ENCODE results near the gene PCDHGA5. TPM values are rescaled to one million over a fixed set of nuclear protein-coding genes. Genes with fewer than 3 reads are reported as not detected.
"Not testable (repeated sequence)": the region's sequence is repeated elsewhere in the genome, so short reads cannot be mapped to it uniquely, and the experiment has no call there.

Gene PCDHGA5
- total and polyA plus RNA-seq, 9 donors: 1.6 to 3.8 (median 2.3) TPM

GRCh38 chr5:141398608-141399007, 34.6 kb downstream of the PCDHGA5 start:
- H3K4me3 ChIP-seq (ENCODE audit: low read length): no peak overlapping the region
- DNase-seq: no peak
- 24% methylated on average over 13 of the region's 15 CpGs for WGBS (ENCODE audit: insufficient coverage)
- peaks cover 17% of the 10 kb centered on the region for H3K27me3 ChIP-seq (ENCODE audit: control insufficient read depth, insufficient read depth, low read length)
- H3K4me1 ChIP-seq (ENCODE audit: control insufficient read depth, insufficient read depth, low read length): no peaks in the 10 kb centered on the region
- no peak overlapping the region for H3K27ac ChIP-seq (ENCODE audit: low read length)
- H3K9me3 ChIP-seq (replicated peaks; ENCODE audit: control insufficient read depth, low read depth, low read length): peaks cover 75% of the 10 kb centered on the region
- H3K36me3 ChIP-seq (ENCODE audit: control insufficient read depth, insufficient read depth, low read length): no peaks in the 10 kb centered on the region

GRCh38 chr5:141399555-141400258, 35.7 kb downstream of the PCDHGA5 start:
- peaks cover 76% of the 10 kb centered on the region for H3K9me3 ChIP-seq (replicated peaks; ENCODE audit: control insufficient read depth, low read depth, low read length)
- H3K36me3 ChIP-seq (ENCODE audit: control insufficient read depth, insufficient read depth, low read length): no peaks in the 10 kb centered on the region
- H3K27ac ChIP-seq (ENCODE audit: low read length): no peak overlapping the region
- 26% methylated on average over 61 of the region's 61 CpGs for WGBS (ENCODE audit: insufficient coverage)
- H3K27me3 ChIP-seq (ENCODE audit: control insufficient read depth, insufficient read depth, low read length): peaks cover 17% of the 10 kb centered on the region
- H3K4me1 ChIP-seq (ENCODE audit: control insufficient read depth, insufficient read depth, low read length): no peaks in the 10 kb centered on the region
- no peak for DNase-seq
- no peak overlapping the region for H3K4me3 ChIP-seq (ENCODE audit: low read length)

GRCh38 chr5:141402553-141403243, 38.7 kb downstream of the PCDHGA5 start, which contains the start of gene PCDHGA9:
Gene PCDHGA9, plus strand, starts transcription at chr5:141402778. Its CDS starts 175 bp downstream, at chr5:141402953.
- Histone ChIP-seq H3K27me3 (ENCODE audit: control insufficient read depth, insufficient read depth, low read length) (peaks cover 21% of the 10 kb centered on the region), H3K4me3 (ENCODE audit: low read length) (peak within 1 kb of the TSS; percentile 31), H3K9me3 (replicated peaks; ENCODE audit: control insufficient read depth, low read depth, low read length) (peaks cover 85% of the 10 kb centered on the region), H3K36me3 (ENCODE audit: control insufficient read depth, insufficient read depth, low read length) (no peaks in the 10 kb centered on the region), H3K27ac (ENCODE audit: low read length) (no peak within 1 kb of the TSS), H3K4me1 (ENCODE audit: control insufficient read depth, insufficient read depth, low read length) (no peaks in the 10 kb centered on the region)
- 12% methylated on average over 21 of the region's 27 CpGs for WGBS (ENCODE audit: insufficient coverage)
- peak; percentile 28 for DNase-seq

GRCh38 chr5:141403387-141403786, 39.4 kb downstream of the PCDHGA5 start:
- no peak overlapping the region for H3K27ac ChIP-seq (ENCODE audit: low read length)
- 26% methylated on average over 20 of the region's 22 CpGs for WGBS (ENCODE audit: insufficient coverage)
- H3K27me3 ChIP-seq (ENCODE audit: control insufficient read depth, insufficient read depth, low read length): peaks cover 24% of the 10 kb centered on the region
- H3K4me1 ChIP-seq (ENCODE audit: control insufficient read depth, insufficient read depth, low read length): no peaks in the 10 kb centered on the region
- peaks cover 89% of the 10 kb centered on the region for H3K9me3 ChIP-seq (replicated peaks; ENCODE audit: control insufficient read depth, low read depth, low read length)
- H3K36me3 ChIP-seq (ENCODE audit: control insufficient read depth, insufficient read depth, low read length): no peaks in the 10 kb centered on the region
- no peak for DNase-seq
- H3K4me3 ChIP-seq (ENCODE audit: low read length): no peak overlapping the region

GRCh38 chr5:141407790-141408505, 44.0 kb downstream of the PCDHGA5 start, which contains the start of gene PCDHGB6:
Gene PCDHGB6, plus strand, starts transcription at chr5:141408021. Its CDS starts 182 bp downstream, at chr5:141408203.
- peak; percentile 45 for DNase-seq
- 10% methylated on average over 19 of the region's 51 CpGs for WGBS (ENCODE audit: insufficient coverage)
- Histone ChIP-seq H3K4me3 (ENCODE audit: low read length) (peak within 1 kb of the TSS; percentile 27), H3K27me3 (ENCODE audit: control insufficient read depth, insufficient read depth, low read length) (peaks cover 21% of the 10 kb centered on the region), H3K9me3 (replicated peaks; ENCODE audit: control insufficient read depth, low read depth, low read length) (peaks cover 86% of the 10 kb centered on the region)
- H3K36me3 ChIP-seq (ENCODE audit: control insufficient read depth, insufficient read depth, low read length); H3K4me1 ChIP-seq (ENCODE audit: control insufficient read depth, insufficient read depth, low read length); H3K27ac ChIP-seq (ENCODE audit: low read length): not testable (repeated sequence)

GRCh38 chr5:141409598-141410306, 45.8 kb downstream of the PCDHGA5 start:
- no peak for DNase-seq
- H3K27ac ChIP-seq (ENCODE audit: low read length): no peak overlapping the region
- 16% methylated on average over 64 of the region's 64 CpGs for WGBS (ENCODE audit: insufficient coverage)
- H3K27me3 ChIP-seq (ENCODE audit: control insufficient read depth, insufficient read depth, low read length): peaks cover 27% of the 10 kb centered on the region
- no peak overlapping the region for H3K4me3 ChIP-seq (ENCODE audit: low read length)
- H3K36me3 ChIP-seq (ENCODE audit: control insufficient read depth, insufficient read depth, low read length): no peaks in the 10 kb centered on the region
- peaks cover 87% of the 10 kb centered on the region for H3K9me3 ChIP-seq (replicated peaks; ENCODE audit: control insufficient read depth, low read depth, low read length)
- no peaks in the 10 kb centered on the region for H3K4me1 ChIP-seq (ENCODE audit: control insufficient read depth, insufficient read depth, low read length)

GRCh38 chr5:141411575-141411974, 47.6 kb downstream of the PCDHGA5 start:
- no peak overlapping the region for H3K27ac ChIP-seq (ENCODE audit: low read length)
- H3K9me3 ChIP-seq (replicated peaks; ENCODE audit: control insufficient read depth, low read depth, low read length): peaks cover 82% of the 10 kb centered on the region
- H3K27me3 ChIP-seq (ENCODE audit: control insufficient read depth, insufficient read depth, low read length): peaks cover 24% of the 10 kb centered on the region
- H3K4me3 ChIP-seq (ENCODE audit: low read length): no peak overlapping the region
- 46% methylated on average over 3 of the region's 3 CpGs for WGBS (ENCODE audit: insufficient coverage)
- no peak for DNase-seq
- no peaks in the 10 kb centered on the region for H3K4me1 ChIP-seq (ENCODE audit: control insufficient read depth, insufficient read depth, low read length)
- no peaks in the 10 kb centered on the region for H3K36me3 ChIP-seq (ENCODE audit: control insufficient read depth, insufficient read depth, low read length)

- peak; percentile 38 for DNase-seq
- H3K4me3 ChIP-seq (ENCODE audit: low read length): peak within 1 kb of the TSS; percentile 19
- H3K9me3 ChIP-seq (replicated peaks; ENCODE audit: control insufficient read depth, low read depth, low read length): peaks cover 76% of the 10 kb centered on the region
- H3K27me3 ChIP-seq (ENCODE audit: control insufficient read depth, insufficient read depth, low read length): peaks cover 21% of the 10 kb centered on the region
- H3K4me1 ChIP-seq (ENCODE audit: control insufficient read depth, insufficient read depth, low read length): peaks cover 2% of the 10 kb centered on the region
- WGBS (ENCODE audit: insufficient coverage): 12% methylated on average over 23 of the region's 31 CpGs
- H3K36me3 ChIP-seq (ENCODE audit: control insufficient read depth, insufficient read depth, low read length): no peaks in the 10 kb centered on the region
- no peak within 1 kb of the TSS for H3K27ac ChIP-seq (ENCODE audit: low read length)
Measured at GRCh38 chr5:141412854-141413539, 49.0 kb downstream of the PCDHGA5 start, which contains the start of gene PCDHGA10. Gene PCDHGA10, plus strand, starts transcription at chr5:141412987. Its CDS starts 189 bp downstream, at chr5:141413176.

- 13% methylated on average over 20 of the region's 25 CpGs for WGBS (ENCODE audit: insufficient coverage)
- Histone ChIP-seq H3K36me3 (ENCODE audit: control insufficient read depth, insufficient read depth, low read length) (no peaks in the 10 kb centered on the region), H3K27me3 (ENCODE audit: control insufficient read depth, insufficient read depth, low read length) (peaks cover 18% of the 10 kb centered on the region), H3K4me1 (ENCODE audit: control insufficient read depth, insufficient read depth, low read length) (peaks cover 2% of the 10 kb centered on the region), H3K27ac (ENCODE audit: low read length) (no peak overlapping the region), H3K4me3 (ENCODE audit: low read length) (peak overlapping the region; percentile 19), H3K9me3 (replicated peaks; ENCODE audit: control insufficient read depth, low read depth, low read length) (peaks cover 76% of the 10 kb centered on the region)
- no peak for DNase-seq
Measured at GRCh38 chr5:141413540-141414069, 49.6 kb downstream of the PCDHGA5 start.
